PC-9 (cell line): ENCODE results near the gene CSPG5.

Source experiments
- CTCF ChIP-seq: fragments of 200-600 bp; sonication (generic); conservative IDR thresholded peaks from 2 replicates; pipeline ENCODE4 v1.6.1; 2017; ENCODE audit warnings: mixed run types, antibody characterized with exemption, mild to moderate bottlenecking, moderate library complexity
- EZH2 ChIP-seq: fragments of 200-600 bp; sonication (generic); IDR thresholded peaks from 2 replicates; pipeline ENCODE4 v1.8.0; 2017; ENCODE audit warnings: antibody characterized with exemption, low read depth

GRCh38 chr3:47566667-47567066, 12.0 kb downstream of the CSPG5 start:
- TF ChIP-seq EZH2 (no peak), CTCF (no peak)
